Measurements from ENCODE around the gene PFDN1.

- TF ChIP-seq CTCF (IDR thresholded peaks at IDR 0.05): no peak
- TF ChIP-seq POLR2A (IDR thresholded peaks at IDR 0.05): no peak
These were observed 52.5 kb downstream of the PFDN1 start for GRCh38 chr5:140250386-140250785.
